Skeletal muscle satellite cell (primary cell): ENCODE data around the gene EPHA6.

ENCODE experiments used
- H3K27me3 ChIP-seq: 2 replicates; pipeline ENCODE4 v1.7.0; 2013; ENCODE audit warnings: low read length; ENCODE audit not compliant: control insufficient read depth, insufficient read depth
- H3K36me3 ChIP-seq: 2 replicates; pipeline ENCODE4 v1.7.0; 2013; ENCODE audit warnings: mild to moderate bottlenecking, control low read depth, low read length; ENCODE audit not compliant: insufficient read depth
- H3K4me1 ChIP-seq: 2 replicates; pipeline ENCODE4 v1.7.0; 2013; ENCODE audit warnings: low read length; ENCODE audit not compliant: control insufficient read depth, insufficient read depth
- H3K4me2 ChIP-seq: 2 replicates; pipeline ENCODE4 v1.7.0; 2013; ENCODE audit warnings: mild to moderate bottlenecking, low read length
- H3K4me3 ChIP-seq: 2 replicates; pipeline ENCODE4 v1.7.0; 2013; ENCODE audit warnings: low read length
- H3K9ac ChIP-seq: 2 replicates; pipeline ENCODE4 v1.7.0; 2013; ENCODE audit warnings: mild to moderate bottlenecking, low read depth, low read length, moderate library complexity
- H3K9me3 ChIP-seq: replicated peaks from 2 replicates; pipeline ENCODE4 v1.7.0; 2013; ENCODE audit warnings: mild to moderate bottlenecking, control low read depth, low read length

Gene EPHA6

DNA sequence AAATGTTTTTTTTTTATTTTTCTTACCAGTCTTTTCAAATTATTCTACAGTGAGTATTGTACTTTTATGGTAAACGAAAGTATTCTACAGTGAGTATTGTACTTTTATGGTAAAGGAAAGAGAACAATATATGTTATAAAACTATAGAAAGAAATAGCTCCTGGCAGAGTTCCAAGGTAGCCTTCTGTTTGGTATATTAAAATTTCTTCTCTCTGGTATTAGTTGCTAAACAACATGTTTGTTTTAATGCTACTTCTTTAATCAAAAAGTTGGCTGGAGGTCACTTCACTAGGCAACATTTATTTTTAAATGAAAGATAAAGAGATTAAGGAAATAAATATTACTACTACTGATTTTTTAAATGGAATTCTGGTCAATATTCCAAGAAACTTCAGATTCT, 841.6 kb downstream of the EPHA6 start:
- H3K4me3 ChIP-seq = no peak overlapping the region
- H3K36me3 ChIP-seq = no peaks in the 10 kb centered on the region
- H3K9me3 ChIP-seq = no peaks in the 10 kb centered on the region
- no peaks in the 10 kb centered on the region for H3K4me1 ChIP-seq
- no peak overlapping the region for H3K4me2 ChIP-seq
- H3K9ac ChIP-seq = no peak overlapping the region
- no peaks in the 10 kb centered on the region for H3K27me3 ChIP-seq

- H3K4me2 ChIP-seq = no peak overlapping the region
- no peaks in the 10 kb centered on the region for H3K4me1 ChIP-seq
- no peaks in the 10 kb centered on the region for H3K9me3 ChIP-seq
- no peaks in the 10 kb centered on the region for H3K36me3 ChIP-seq
- H3K4me3 ChIP-seq = no peak overlapping the region
- H3K9ac ChIP-seq = no peak overlapping the region
- H3K27me3 ChIP-seq = no peaks in the 10 kb centered on the region
These were observed 842.2 kb downstream of the EPHA6 start for GRCh38 chr3:97656638-97657037.

- H3K4me1 ChIP-seq = no peaks in the 10 kb centered on the region
- no peak overlapping the region for H3K4me3 ChIP-seq
- no peaks in the 10 kb centered on the region for H3K36me3 ChIP-seq
- no peak overlapping the region for H3K9ac ChIP-seq
- H3K9me3 ChIP-seq = no peaks in the 10 kb centered on the region
- no peaks in the 10 kb centered on the region for H3K27me3 ChIP-seq
- H3K4me2 ChIP-seq = no peak overlapping the region
These were observed 844.4 kb downstream of the EPHA6 start for GRCh38 chr3:97658668-97659285.

DNA sequence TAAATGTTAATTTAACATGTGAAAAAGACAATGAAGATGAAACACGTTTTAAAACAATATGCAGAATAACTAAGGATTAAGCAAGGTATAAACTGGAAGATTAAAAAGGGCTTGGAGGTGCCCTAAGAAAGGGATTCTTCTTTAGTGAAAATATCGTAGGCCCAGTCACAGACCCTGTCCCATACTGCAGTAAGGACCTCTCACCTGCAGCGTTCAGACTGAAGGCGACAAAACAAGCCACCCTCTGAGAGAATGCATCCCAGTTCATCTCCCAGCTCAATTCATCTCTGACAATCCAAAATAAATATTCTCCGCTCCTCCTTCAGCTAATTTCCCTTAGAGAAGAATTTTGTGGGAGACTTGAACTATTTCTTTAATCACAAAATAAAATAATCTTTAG, 847.9 kb downstream of the EPHA6 start:
- Histone ChIP-seq H3K4me1 (no peaks in the 10 kb centered on the region), H3K9ac (no peak overlapping the region), H3K4me2 (no peak overlapping the region), H3K9me3 (no peaks in the 10 kb centered on the region), H3K27me3 (no peaks in the 10 kb centered on the region), H3K36me3 (no peaks in the 10 kb centered on the region), H3K4me3 (no peak overlapping the region)

DNA sequence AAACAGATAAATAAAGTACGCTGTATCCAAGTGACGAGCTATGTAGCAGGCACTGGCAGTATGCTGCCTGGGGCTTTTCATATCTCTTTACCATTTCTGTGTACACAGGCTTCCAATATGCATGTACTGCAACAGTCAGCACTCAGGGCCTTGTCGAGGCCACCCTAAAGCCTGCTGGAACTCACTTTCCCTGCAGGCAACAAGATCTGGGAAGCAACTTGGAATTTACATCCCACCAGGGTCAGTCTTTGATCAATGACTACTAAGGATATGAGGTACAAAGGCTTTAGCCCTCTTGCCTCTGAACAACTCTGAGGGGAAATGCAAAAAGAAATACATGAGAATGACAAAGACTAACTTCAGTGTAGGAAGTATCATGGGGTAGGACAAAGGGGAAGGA, 848.4 kb downstream of the EPHA6 start:
- Histone ChIP-seq H3K4me2 (no peak overlapping the region), H3K36me3 (no peaks in the 10 kb centered on the region), H3K4me1 (no peaks in the 10 kb centered on the region), H3K9me3 (no peaks in the 10 kb centered on the region), H3K9ac (no peak overlapping the region), H3K27me3 (no peaks in the 10 kb centered on the region), H3K4me3 (no peak overlapping the region)

DNA sequence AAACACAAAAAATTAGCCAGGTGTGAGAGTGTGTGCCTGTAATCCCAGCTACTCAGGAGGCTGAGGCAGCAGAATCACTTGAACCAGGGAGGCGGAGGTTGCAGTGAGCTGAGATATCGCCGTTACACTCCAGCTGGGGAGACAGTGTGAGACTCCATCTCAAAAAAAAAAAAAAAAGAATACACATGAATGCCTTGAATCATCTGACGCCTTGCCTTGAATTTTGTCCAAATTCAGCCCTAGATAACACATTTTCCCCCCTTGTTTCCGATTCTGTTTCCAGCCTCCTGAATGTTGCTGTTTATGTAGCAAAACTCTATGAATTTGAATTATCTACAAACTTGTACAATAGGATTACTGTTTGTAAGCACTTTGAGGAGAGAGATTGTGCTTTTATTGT, 851.5 kb downstream of the EPHA6 start:
- Histone ChIP-seq H3K4me1 (no peaks in the 10 kb centered on the region), H3K4me2 (no peak overlapping the region), H3K9ac (no peak overlapping the region), H3K9me3 (no peaks in the 10 kb centered on the region), H3K36me3 (no peaks in the 10 kb centered on the region), H3K4me3 (no peak overlapping the region), H3K27me3 (no peaks in the 10 kb centered on the region)

GRCh38 chr3:97670952-97671351, 856.6 kb downstream of the EPHA6 start:
- Histone ChIP-seq H3K9me3 (no peaks in the 10 kb centered on the region), H3K9ac (no peak overlapping the region), H3K36me3 (no peaks in the 10 kb centered on the region), H3K4me2 (no peak overlapping the region), H3K27me3 (no peaks in the 10 kb centered on the region), H3K4me1 (no peaks in the 10 kb centered on the region), H3K4me3 (no peak overlapping the region)

GRCh38 chr3:97673357-97673997, 859.1 kb downstream of the EPHA6 start:
- no peak overlapping the region for H3K4me3 ChIP-seq
- H3K4me2 ChIP-seq = no peak overlapping the region
- H3K4me1 ChIP-seq = no peaks in the 10 kb centered on the region
- H3K36me3 ChIP-seq = no peaks in the 10 kb centered on the region
- no peak overlapping the region for H3K9ac ChIP-seq
- H3K27me3 ChIP-seq = no peaks in the 10 kb centered on the region
- no peaks in the 10 kb centered on the region for H3K9me3 ChIP-seq

- H3K27me3 ChIP-seq = no peaks in the 10 kb centered on the region
- no peak overlapping the region for H3K4me2 ChIP-seq
- H3K4me3 ChIP-seq = no peak overlapping the region
- H3K9me3 ChIP-seq = no peaks in the 10 kb centered on the region
- no peaks in the 10 kb centered on the region for H3K36me3 ChIP-seq
- no peak overlapping the region for H3K9ac ChIP-seq
- H3K4me1 ChIP-seq = no peaks in the 10 kb centered on the region
These were observed 860.1 kb downstream of the EPHA6 start for GRCh38 chr3:97674461-97674860.

GRCh38 chr3:97680210-97680609, 865.8 kb downstream of the EPHA6 start:
- Histone ChIP-seq H3K4me3 (no peak overlapping the region), H3K4me2 (no peak overlapping the region), H3K9me3 (no peaks in the 10 kb centered on the region), H3K9ac (no peak overlapping the region), H3K4me1 (no peaks in the 10 kb centered on the region), H3K36me3 (no peaks in the 10 kb centered on the region), H3K27me3 (no peaks in the 10 kb centered on the region)

DNA sequence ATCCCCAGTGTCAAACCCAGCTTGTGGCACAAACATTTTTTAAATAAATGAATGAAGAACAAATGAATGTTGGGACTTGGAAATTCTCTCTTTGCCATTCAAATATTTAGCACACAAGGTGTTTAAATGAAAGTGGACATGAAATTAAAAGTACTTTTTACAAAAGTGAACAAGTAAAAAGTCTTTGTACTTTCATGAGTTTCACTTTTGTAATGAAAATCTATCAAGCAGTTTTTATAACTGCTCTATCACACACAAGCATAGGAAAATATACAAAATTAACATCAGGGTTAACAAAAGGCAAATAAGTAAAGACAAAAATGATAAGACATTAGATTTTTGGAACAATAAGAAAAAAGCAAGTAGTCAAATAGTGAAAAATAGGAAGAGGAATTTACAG, 866.3 kb downstream of the EPHA6 start:
- Histone ChIP-seq H3K4me3 (no peak overlapping the region), H3K4me1 (no peaks in the 10 kb centered on the region), H3K9ac (no peak overlapping the region), H3K27me3 (no peaks in the 10 kb centered on the region), H3K36me3 (no peaks in the 10 kb centered on the region), H3K4me2 (no peak overlapping the region), H3K9me3 (no peaks in the 10 kb centered on the region)

DNA sequence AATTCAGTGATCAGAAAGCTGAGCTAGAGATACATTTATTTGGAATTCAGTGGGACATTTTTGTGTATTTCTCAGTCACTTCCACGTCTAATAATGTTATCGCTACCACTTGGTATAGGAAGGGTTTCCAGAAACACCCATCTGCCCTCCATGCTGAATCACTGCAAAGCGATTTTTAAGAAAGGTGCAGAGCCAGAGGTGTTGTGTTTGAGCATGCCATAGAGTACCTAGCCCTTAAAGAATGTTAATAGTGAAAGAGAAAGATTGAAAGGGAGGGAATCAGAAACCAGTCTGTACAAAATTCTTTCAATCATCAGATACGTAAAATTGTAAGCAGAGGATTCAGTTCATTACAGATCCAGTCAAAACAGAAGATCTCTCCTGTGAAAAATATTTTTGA, 870.1 kb downstream of the EPHA6 start:
- Histone ChIP-seq H3K36me3 (no peaks in the 10 kb centered on the region), H3K4me3 (no peak overlapping the region), H3K4me2 (no peak overlapping the region), H3K27me3 (no peaks in the 10 kb centered on the region), H3K9ac (no peak overlapping the region), H3K4me1 (no peaks in the 10 kb centered on the region), H3K9me3 (no peaks in the 10 kb centered on the region)
